PC-3 (cell line): Measurements from ENCODE around the gene CD101. TPM values are rescaled to one million over a fixed set of nuclear protein-coding genes. Genes with fewer than 3 reads are reported as not detected.
A peak's percentile ranks its signal among the peaks of the same experiment; 100 is the strongest.
"Not testable (repeated sequence)": the region's sequence is repeated elsewhere in the genome, so short reads cannot be mapped to it uniquely, and the experiment has no call there.

Experiments used
- ATAC-seq: fragments of 200-7000 bp; cut with Tn5 transposase; 2 replicates; pipeline ENCODE4 v1.9.1; 2020; ENCODE audit warnings: mild to moderate bottlenecking, moderate library complexity
- BruUV-seq: library from RNA; stranded (reverse); fragments of 400-500 nt; replicated peaks from 2 replicates; lab custom pipeline; 2021; lab: Mats Ljungman, UMichigan
- CTCF ChIA-PET: fragments of 300-600 bp; sonication (Branson Sonifier 250); formaldehyde crosslinking; loops from one replicate; lab custom pipeline; 2022; ENCODE audit warnings: antibody characterized with exemption; lab: Charles Lee
- POLR2A ChIA-PET: fragments of 300-600 bp; sonication (Branson Sonifier 250); formaldehyde crosslinking; loops from one replicate; lab custom pipeline; 2022; ENCODE audit warnings: antibody characterized with exemption; ENCODE audit not compliant: unreplicated experiment; lab: Charles Lee
- DNase-seq: peaks from one replicate; pipeline ENCODE4 v3.0.0-alpha.2; 2015
- H2AFZ ChIP-seq: fragments of 300-600 bp; sonication (generic); 2 replicates; pipeline ENCODE4 v1.6.0; 2016; ENCODE audit warnings: antibody characterized with exemption, low read length
- H3F3A ChIP-seq: fragments of 300-600 bp; sonication (generic); one replicate; pipeline ENCODE4 v1.6.0; 2017; ENCODE audit warnings: antibody characterized with exemption, low read length, control low read depth, mild to moderate bottlenecking; ENCODE audit not compliant: unreplicated experiment
- H3K27ac ChIP-seq: fragments of 300-600 bp; sonication (generic); 2 replicates; pipeline ENCODE4 v1.5.1; 2016; ENCODE audit warnings: mild to moderate bottlenecking, low read length
- H3K27me3 ChIP-seq: fragments of 300-600 bp; sonication (generic); 2 replicates; pipeline ENCODE4 v1.6.1; 2016; ENCODE audit warnings: low read length, mixed read lengths
- H3K36me3 ChIP-seq: fragments of 300-600 bp; sonication (generic); 2 replicates; pipeline ENCODE4 v1.6.1; 2016; ENCODE audit warnings: low read depth, mixed run types, low read length, mixed read lengths
- H3K4me1 ChIP-seq: fragments of 300-600 bp; sonication (generic); 2 replicates; pipeline ENCODE4 v1.5.1; 2016; ENCODE audit warnings: low read length; ENCODE audit not compliant: insufficient read depth
- H3K4me2 ChIP-seq: fragments of 300-600 bp; sonication (generic); 2 replicates; pipeline ENCODE4 v1.6.0; 2016; ENCODE audit warnings: low read length
- H3K4me3 ChIP-seq: fragments of 300-600 bp; sonication (generic); 2 replicates; pipeline ENCODE4 v1.5.1; 2016; ENCODE audit warnings: mild to moderate bottlenecking, low read length, mixed read lengths
- H3K79me2 ChIP-seq: fragments of 300-600 bp; sonication (generic); 2 replicates; pipeline ENCODE4 v1.6.1; 2017; ENCODE audit warnings: low read length, mixed read lengths
- H3K9ac ChIP-seq: fragments of 300-600 bp; sonication (generic); 2 replicates; pipeline ENCODE4 v1.6.0; 2016; ENCODE audit warnings: mild to moderate bottlenecking, low read length
- H3K9me2 ChIP-seq: fragments of 300-600 bp; sonication (generic); replicated peaks from 2 replicates; pipeline ENCODE4 v1.6.1; 2016; ENCODE audit warnings: mixed run types, low read length, mixed read lengths
- H3K9me3 ChIP-seq: fragments of 300-600 bp; sonication (generic); 2 replicates; pipeline ENCODE4 v1.6.1; 2016; ENCODE audit warnings: low read length, mixed read lengths
- H4K20me1 ChIP-seq: fragments of 300-600 bp; sonication (generic); 2 replicates; pipeline ENCODE4 v1.6.1; 2016; ENCODE audit warnings: low read length, mixed read lengths
- CTCF ChIP-seq: fragments of 300-600 bp; sonication (generic); conservative IDR thresholded peaks from 2 replicates; pipeline ENCODE4 v1.5.1; 2017; ENCODE audit warnings: antibody characterized with exemption, low read depth, mild to moderate bottlenecking, low read length
- EZH2 ChIP-seq: fragments of 300-600 bp; sonication (generic); IDR thresholded peaks from one replicate; pipeline ENCODE4 v1.6.1; 2017; ENCODE audit warnings: antibody characterized with exemption, mild to moderate bottlenecking, low read length; ENCODE audit not compliant: unreplicated experiment
- EZH2phosphoT487 ChIP-seq: fragments of 300-600 bp; sonication (generic); IDR thresholded peaks from 2 replicates; pipeline ENCODE4 v1.6.1; 2018; ENCODE audit warnings: mild to moderate bottlenecking, antibody characterized with exemption, low read length, borderline replicate concordance
- intact Hi-C: fragments of 100-400 bp; cut with micrococcal nuclease; formaldehyde crosslinking; loops from 2 replicates; pipeline ENCODE4 v1.9.0; 2023
- total RNA-seq: library from RNA; depleted of rRNA; stranded (reverse); fragments of >200 nt; gene quantifications from 2 replicates; pipeline ENCODE4 v1.2.3, GENCODE V29; 2014

The CD101 gene
- total RNA-seq, 1 experiment from 2014 or later: 0.36 TPM

GRCh38 chr1:116971258-116971860, 30.2 kb upstream of the CD101 start:
- H4K20me1 ChIP-seq: no peaks in the 10 kb centered on the region
- H3K27ac ChIP-seq: no peak overlapping the region
- no peaks in the 10 kb centered on the region for H3K27me3 ChIP-seq
- no peaks in the 10 kb centered on the region for H3F3A ChIP-seq
- ChIA-PET CTCF (no interaction called here), POLR2A (no interaction called here)
- TF ChIP-seq EZH2 (no peak), CTCF (no peak), EZH2phosphoT487 (no peak)
- DNase-seq: no peak
- no peak overlapping the region for H2AFZ ChIP-seq
- H3K4me1 ChIP-seq: peaks cover 9% of the 10 kb centered on the region; the same call in 1 of the 2 replicates
- intact Hi-C loops: no loop called here
- no peaks in the 10 kb centered on the region for H3K9me3 ChIP-seq
- peaks cover 15% of the 10 kb centered on the region for H3K36me3 ChIP-seq
- no peak overlapping the region for H3K4me2 ChIP-seq
- BruUV-seq: no TSS peak
- no peak for ATAC-seq
- no peak overlapping the region for H3K9ac ChIP-seq
- no peaks in the 10 kb centered on the region for H3K9me2 ChIP-seq
- H3K4me3 ChIP-seq: no peak overlapping the region
- no peaks in the 10 kb centered on the region for H3K79me2 ChIP-seq

- no peak for ATAC-seq
- Histone ChIP-seq H3K27me3 (no peaks in the 10 kb centered on the region), H3K9me2 (no peaks in the 10 kb centered on the region), H3K27ac (no peak overlapping the region), H3K4me3 (no peak overlapping the region), H4K20me1 (no peaks in the 10 kb centered on the region), H3K9ac (no peak overlapping the region), H3F3A (no peaks in the 10 kb centered on the region), H3K9me3 (no peaks in the 10 kb centered on the region), H2AFZ (no peak overlapping the region), H3K36me3 (peaks cover 15% of the 10 kb centered on the region), H3K4me1 (peaks cover 9% of the 10 kb centered on the region; the same call in 1 of the 2 replicates), H3K4me2 (no peak overlapping the region), H3K79me2 (no peaks in the 10 kb centered on the region)
- POLR2A ChIA-PET: no interaction called here
- intact Hi-C loops: no loop called here
- TF ChIP-seq EZH2: no peak
- no peak for TF ChIP-seq EZH2phosphoT487
- no peak for TF ChIP-seq CTCF
- CTCF ChIA-PET: interaction anchor here (0.6 kb wide), 1 partner anchor 167 kb away, joined by 4 read pairs; no protein-coding TSS in a partner anchor
- no TSS peak for BruUV-seq
- no peak for DNase-seq
Measured at GRCh38 chr1:116971965-116972673, 29.4 kb upstream of the CD101 start.

GRCh38 chr1:116972674-116973030, 28.9 kb upstream of the CD101 start:
- H3K9me3 ChIP-seq: no peaks in the 10 kb centered on the region
- no peaks in the 10 kb centered on the region for H3F3A ChIP-seq
- no peaks in the 10 kb centered on the region for H3K27me3 ChIP-seq
- DNase-seq: peak; percentile 15
- H4K20me1 ChIP-seq: no peaks in the 10 kb centered on the region
- ChIA-PET POLR2A (no interaction called here), CTCF (interaction anchor here (0.6 kb wide), 1 partner anchor 168 kb away, joined by 4 read pairs; no protein-coding TSS in a partner anchor)
- H3K27ac ChIP-seq: no peak overlapping the region
- H3K36me3 ChIP-seq: peaks cover 11% of the 10 kb centered on the region; the same call in 1 of the 2 replicates
- intact Hi-C loops: no loop called here
- H3K4me1 ChIP-seq: peaks cover 9% of the 10 kb centered on the region; the same call in 1 of the 2 replicates
- H3K79me2 ChIP-seq: no peaks in the 10 kb centered on the region
- no peak overlapping the region for H3K4me2 ChIP-seq
- BruUV-seq: no TSS peak
- H2AFZ ChIP-seq: no peak overlapping the region
- H3K9me2 ChIP-seq: no peaks in the 10 kb centered on the region
- no peak overlapping the region for H3K4me3 ChIP-seq
- TF ChIP-seq CTCF (no peak), EZH2phosphoT487 (no peak), EZH2 (no peak)
- ATAC-seq: no peak
- no peak overlapping the region for H3K9ac ChIP-seq

- CTCF ChIA-PET, H3K4me2 ChIP-seq, DNase-seq, H4K20me1 ChIP-seq, H3K9me2 ChIP-seq, H3K27me3 ChIP-seq, H3K27ac ChIP-seq, H3K4me1 ChIP-seq, POLR2A ChIA-PET, H3K4me3 ChIP-seq, BruUV-seq, H3F3A ChIP-seq, H3K9me3 ChIP-seq, H2AFZ ChIP-seq, H3K36me3 ChIP-seq, H3K79me2 ChIP-seq, intact Hi-C loops, H3K9ac ChIP-seq, ATAC-seq: not testable (repeated sequence)
Measured at GRCh38 chr1:116980309-116980708, 21.3 kb upstream of the CD101 start.
